Measurements from ENCODE around the gene ATXN7L1.

ATXN7L1 gene

DNA sequence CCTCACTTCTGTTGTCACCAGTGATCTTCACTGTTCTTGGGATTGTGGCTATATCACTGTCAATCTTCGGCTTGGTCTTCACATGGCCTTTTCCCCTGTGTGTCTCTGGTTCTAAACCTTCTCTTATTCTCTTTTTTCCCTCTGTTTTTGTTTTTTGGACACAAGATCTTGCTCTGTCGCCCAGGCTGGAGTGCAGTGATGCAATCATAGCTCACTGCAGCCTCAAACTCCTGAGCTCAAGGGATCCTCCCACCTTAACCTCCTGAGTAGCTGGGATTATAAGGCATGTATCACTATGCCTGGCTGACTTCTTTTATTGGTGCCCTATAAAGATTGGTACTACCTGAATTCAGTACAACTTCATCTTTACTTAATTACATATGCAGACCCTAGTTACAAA, 151.7 kb downstream of the ATXN7L1 start:
- Histone ChIP-seq H3K9ac (ENCODE audit: low read depth, low read length, poor library complexity) (no peak overlapping the region), H2BK12ac (ENCODE audit: low read length) (no peak overlapping the region), H3K27ac (replicated peaks; ENCODE audit: low read length) (no peak overlapping the region), H3K18ac (ENCODE audit: low read length) (no peak overlapping the region), H2BK5ac (ENCODE audit: low read length) (no peak overlapping the region), H3K79me1 (ENCODE audit: low read depth, low read length) (no peaks in the 10 kb centered on the region), H4K8ac (ENCODE audit: low read depth, low read length) (no peak overlapping the region), H4K91ac (ENCODE audit: low read depth, low read length, poor library complexity) (no peak overlapping the region), H3K36me3 (replicated peaks in 1 of 2; ENCODE audit: control insufficient read depth in 2 of 2, insufficient read depth in 2 of 2, low read length in 2 of 2) (no peaks in the 10 kb centered on the region), H3K4me2 (ENCODE audit: insufficient read depth, low read length, poor library complexity, severe bottlenecking) (no peak overlapping the region), H3K4me3 (ENCODE audit: low read length in 2 of 2) (no peak overlapping the region), H3K14ac (ENCODE audit: low read length) (no peak overlapping the region), H3K4me1 (ENCODE audit: control insufficient read depth in 2 of 2, insufficient read depth in 1 of 2, low read depth in 1 of 2, low read length in 2 of 2) (peaks cover 7 to 15% of the 10 kb centered on the region in 2 donors), H3K4ac (ENCODE audit: low read length) (no peak overlapping the region), H2AK5ac (ENCODE audit: low read depth, low read length) (no peak overlapping the region), H3K27me3 (ENCODE audit: control insufficient read depth in 3 of 3, insufficient read depth in 3 of 3, low read depth in 1 of 3, low read length in 3 of 3) (no peaks in the 10 kb centered on the region), H2BK15ac (ENCODE audit: low read length) (no peak overlapping the region), H2AFZ (ENCODE audit: low read length) (no peak overlapping the region), H2BK120ac (ENCODE audit: low read depth, low read length) (no peak overlapping the region), H3K9me3 (replicated peaks in 1 of 2; ENCODE audit: control insufficient read depth in 2 of 2, insufficient read depth in 1 of 2, low read depth in 1 of 2, low read length in 2 of 2) (peaks cover 0 to 4% of the 10 kb centered on the region in 2 donors), H3K23ac (ENCODE audit: low read depth, low read length, poor library complexity) (no peak overlapping the region)
- DNase-seq (ENCODE audit: low spot score), result no peak
- no CpG with 5 or more reads among the region's 2 CpGs for WGBS, 2 donors (ENCODE audit: extremely low coverage in 2 of 2, insufficient read length in 2 of 2, insufficient replicate concordance in 1 of 2)

GRCh38 chr7:105723572-105723971, 152.8 kb downstream of the ATXN7L1 start:
- Histone ChIP-seq H3K27me3 (ENCODE audit: control insufficient read depth in 3 of 3, insufficient read depth in 3 of 3, low read depth in 1 of 3, low read length in 3 of 3) (no peaks in the 10 kb centered on the region), H3K18ac (ENCODE audit: low read length) (no peak overlapping the region), H3K9ac (ENCODE audit: low read depth, low read length, poor library complexity) (no peak overlapping the region), H2BK15ac (ENCODE audit: low read length) (no peak overlapping the region), H2AFZ (ENCODE audit: low read length) (no peak overlapping the region), H3K27ac (replicated peaks; ENCODE audit: low read length) (no peak overlapping the region), H3K4ac (ENCODE audit: low read length) (no peak overlapping the region), H3K4me3 (ENCODE audit: low read length in 2 of 2) (no peak overlapping the region), H4K8ac (ENCODE audit: low read depth, low read length) (no peak overlapping the region), H3K79me1 (ENCODE audit: low read depth, low read length) (no peaks in the 10 kb centered on the region), H4K91ac (ENCODE audit: low read depth, low read length, poor library complexity) (no peak overlapping the region), H2AK5ac (ENCODE audit: low read depth, low read length) (no peak overlapping the region), H2BK5ac (ENCODE audit: low read length) (no peak overlapping the region), H3K4me1 (ENCODE audit: control insufficient read depth in 2 of 2, insufficient read depth in 1 of 2, low read depth in 1 of 2, low read length in 2 of 2) (peaks cover 7 to 17% of the 10 kb centered on the region in 2 donors), H3K23ac (ENCODE audit: low read depth, low read length, poor library complexity) (no peak overlapping the region), H3K9me3 (replicated peaks in 1 of 2; ENCODE audit: control insufficient read depth in 2 of 2, insufficient read depth in 1 of 2, low read depth in 1 of 2, low read length in 2 of 2) (peaks cover 0 to 4% of the 10 kb centered on the region in 2 donors), H3K36me3 (replicated peaks in 1 of 2; ENCODE audit: control insufficient read depth in 2 of 2, insufficient read depth in 2 of 2, low read length in 2 of 2) (no peaks in the 10 kb centered on the region), H2BK12ac (ENCODE audit: low read length) (no peak overlapping the region), H2BK120ac (ENCODE audit: low read depth, low read length) (no peak overlapping the region), H3K4me2 (ENCODE audit: insufficient read depth, low read length, poor library complexity, severe bottlenecking) (no peak overlapping the region), H3K14ac (ENCODE audit: low read length) (no peak overlapping the region)
- DNase-seq (ENCODE audit: low spot score), result peak; percentile 23
- WGBS, 2 donors (ENCODE audit: extremely low coverage in 2 of 2, insufficient read length in 2 of 2, insufficient replicate concordance in 1 of 2), result no CpG with 5 or more reads among the region's 5 CpGs

DNA sequence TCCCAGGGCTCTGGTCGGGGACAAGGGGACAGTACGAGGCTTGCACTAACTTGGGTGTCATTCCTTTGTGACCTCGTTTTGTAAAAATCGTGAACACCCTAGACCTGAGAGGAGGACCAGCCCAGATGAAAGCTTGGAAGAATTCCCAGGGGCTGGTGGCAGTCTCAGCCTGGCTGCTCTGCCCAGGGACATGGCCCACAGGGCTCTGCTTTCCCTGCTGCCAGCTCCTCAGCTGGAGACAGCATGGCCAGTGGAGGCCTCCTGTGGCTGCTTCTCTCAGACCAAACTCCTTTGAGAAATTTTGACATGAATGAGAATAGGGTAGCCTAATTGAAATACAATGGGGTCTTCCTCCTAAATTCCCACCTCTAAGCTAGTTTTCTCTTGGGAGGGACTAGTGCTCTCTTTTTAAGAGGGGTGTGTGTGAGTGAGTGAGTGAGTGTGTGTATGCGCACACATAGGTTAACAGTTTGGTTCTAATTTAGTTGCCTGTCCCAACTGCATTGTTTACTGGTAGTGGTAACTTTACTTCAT, 154.8 kb downstream of the ATXN7L1 start:
- Histone ChIP-seq H3K18ac (ENCODE audit: low read length) (peak overlapping the region; percentile 9), H3K9me3 (replicated peaks in 1 of 2; ENCODE audit: control insufficient read depth in 2 of 2, insufficient read depth in 1 of 2, low read depth in 1 of 2, low read length in 2 of 2) (peaks cover 0 to 4% of the 10 kb centered on the region in 2 donors), H3K79me1 (ENCODE audit: low read depth, low read length) (no peaks in the 10 kb centered on the region), H3K4ac (ENCODE audit: low read length) (no peak overlapping the region), H4K91ac (ENCODE audit: low read depth, low read length, poor library complexity) (no peak overlapping the region), H3K36me3 (replicated peaks in 1 of 2; ENCODE audit: control insufficient read depth in 2 of 2, insufficient read depth in 2 of 2, low read length in 2 of 2) (no peaks in the 10 kb centered on the region), H4K8ac (ENCODE audit: low read depth, low read length) (no peak overlapping the region), H3K23ac (ENCODE audit: low read depth, low read length, poor library complexity) (no peak overlapping the region), H3K9ac (ENCODE audit: low read depth, low read length, poor library complexity) (no peak overlapping the region), H2BK5ac (ENCODE audit: low read length) (no peak overlapping the region), H2BK15ac (ENCODE audit: low read length) (no peak overlapping the region), H3K14ac (ENCODE audit: low read length) (no peak overlapping the region), H3K27me3 (ENCODE audit: control insufficient read depth in 3 of 3, insufficient read depth in 3 of 3, low read depth in 1 of 3, low read length in 3 of 3) (no peaks in the 10 kb centered on the region), H2AFZ (ENCODE audit: low read length) (no peak overlapping the region), H2BK12ac (ENCODE audit: low read length) (no peak overlapping the region), H3K27ac (replicated peaks; ENCODE audit: low read length) (no peak overlapping the region), H3K4me2 (ENCODE audit: insufficient read depth, low read length, poor library complexity, severe bottlenecking) (no peak overlapping the region), H3K4me3 (ENCODE audit: low read length in 2 of 2) (peak overlapping the region in 1 of 2 donors; percentile 22), H2AK5ac (ENCODE audit: low read depth, low read length) (no peak overlapping the region), H3K4me1 (ENCODE audit: control insufficient read depth in 2 of 2, insufficient read depth in 1 of 2, low read depth in 1 of 2, low read length in 2 of 2) (peaks cover 7 to 17% of the 10 kb centered on the region in 2 donors), H2BK120ac (ENCODE audit: low read depth, low read length) (no peak overlapping the region)
- no peak for DNase-seq (ENCODE audit: low spot score)
- no CpG with 5 or more reads among the region's 5 CpGs for WGBS, 2 donors (ENCODE audit: extremely low coverage in 2 of 2, insufficient read length in 2 of 2, insufficient replicate concordance in 1 of 2)

- Histone ChIP-seq H3K27me3 (ENCODE audit: control insufficient read depth in 3 of 3, insufficient read depth in 3 of 3, low read depth in 1 of 3, low read length in 3 of 3) (no peaks in the 10 kb centered on the region), H2AK5ac (ENCODE audit: low read depth, low read length) (no peak overlapping the region), H4K91ac (ENCODE audit: low read depth, low read length, poor library complexity) (no peak overlapping the region), H3K4ac (ENCODE audit: low read length) (no peak overlapping the region), H3K23ac (ENCODE audit: low read depth, low read length, poor library complexity) (no peak overlapping the region), H3K14ac (ENCODE audit: low read length) (no peak overlapping the region), H3K9ac (ENCODE audit: low read depth, low read length, poor library complexity) (no peak overlapping the region), H2BK5ac (ENCODE audit: low read length) (no peak overlapping the region), H3K4me2 (ENCODE audit: insufficient read depth, low read length, poor library complexity, severe bottlenecking) (no peak overlapping the region), H3K36me3 (replicated peaks in 1 of 2; ENCODE audit: control insufficient read depth in 2 of 2, insufficient read depth in 2 of 2, low read length in 2 of 2) (no peaks in the 10 kb centered on the region), H3K9me3 (replicated peaks in 1 of 2; ENCODE audit: control insufficient read depth in 2 of 2, insufficient read depth in 1 of 2, low read depth in 1 of 2, low read length in 2 of 2) (no peaks in the 10 kb centered on the region), H2BK12ac (ENCODE audit: low read length) (no peak overlapping the region), H3K4me3 (ENCODE audit: low read length in 2 of 2) (no peak overlapping the region), H4K8ac (ENCODE audit: low read depth, low read length) (no peak overlapping the region), H3K79me1 (ENCODE audit: low read depth, low read length) (no peaks in the 10 kb centered on the region), H3K4me1 (ENCODE audit: control insufficient read depth in 2 of 2, insufficient read depth in 1 of 2, low read depth in 1 of 2, low read length in 2 of 2) (peaks cover 7 to 17% of the 10 kb centered on the region in 2 donors), H2BK15ac (ENCODE audit: low read length) (no peak overlapping the region), H3K18ac (ENCODE audit: low read length) (no peak overlapping the region), H3K27ac (replicated peaks; ENCODE audit: low read length) (no peak overlapping the region), H2AFZ (ENCODE audit: low read length) (no peak overlapping the region), H2BK120ac (ENCODE audit: low read depth, low read length) (no peak overlapping the region)
- no CpG with 5 or more reads among the region's 4 CpGs for WGBS, 2 donors (ENCODE audit: extremely low coverage in 2 of 2, insufficient read length in 2 of 2, insufficient replicate concordance in 1 of 2)
- DNase-seq (ENCODE audit: low spot score), result no peak
Observed at GRCh38 chr7:105719919-105720318, 156.5 kb downstream of the ATXN7L1 start.

Data from neuronal stem cell (in vitro differentiated cells).